ENCODE data around the gene QPCTL. TPM values are rescaled to one million over a fixed set of nuclear protein-coding genes. Genes with fewer than 3 reads are reported as not detected.

QPCTL gene
- total RNA-seq, 6 experiments from 2014 or later, result 17.6 to 31.5 (median 19.9) TPM

DNA sequence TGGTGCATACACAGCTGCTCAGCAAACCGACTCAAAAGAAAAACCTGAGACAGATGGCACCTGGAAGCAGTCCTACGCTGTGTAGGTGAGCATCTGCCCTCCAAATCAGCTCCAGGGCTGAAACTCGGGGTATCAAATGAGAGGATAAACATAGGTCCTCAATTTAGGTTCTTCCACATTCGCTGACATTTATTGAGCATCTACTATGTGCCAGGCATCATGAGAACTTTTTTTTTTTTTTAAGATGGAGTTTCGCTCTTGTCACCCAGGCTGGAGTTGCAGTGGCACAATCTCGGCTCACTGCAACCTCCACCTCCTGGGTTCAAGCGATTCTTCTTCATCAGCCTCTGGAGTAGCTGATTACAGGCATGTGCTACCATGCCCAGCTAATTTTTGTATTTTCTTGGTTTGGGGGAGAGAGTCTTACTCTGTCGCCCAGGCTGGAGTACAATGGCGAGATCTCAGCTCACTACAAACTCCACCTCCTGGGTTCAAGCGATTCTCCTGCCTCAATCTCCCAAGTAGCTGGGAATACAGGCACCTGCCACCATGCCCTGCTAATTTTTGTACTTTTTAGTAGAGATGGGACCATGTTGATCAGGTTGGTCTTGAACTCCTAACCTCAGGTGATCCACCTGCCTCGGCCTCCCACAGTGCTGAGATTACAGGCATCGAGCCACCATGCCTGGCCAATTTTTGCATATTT lies 13.4 kb downstream of the QPCTL start:
- Mint-ChIP-seq H3K27ac (no peak overlapping the region), H3K4me3 (no peak overlapping the region), H3K36me3 (ENCODE audit: low read depth) (peaks cover 25% of the 10 kb centered on the region), H3K9me3 (no peaks in the 10 kb centered on the region), H3K27me3 (ENCODE audit: insufficient read depth) (0 out of 2 replicates have a peak, but pooled peaks cover 1% of the 10 kb centered on the region), H3K4me1 (ENCODE audit: low read depth) (no peaks in the 10 kb centered on the region)
- TF ChIP-seq, protein P1, sequence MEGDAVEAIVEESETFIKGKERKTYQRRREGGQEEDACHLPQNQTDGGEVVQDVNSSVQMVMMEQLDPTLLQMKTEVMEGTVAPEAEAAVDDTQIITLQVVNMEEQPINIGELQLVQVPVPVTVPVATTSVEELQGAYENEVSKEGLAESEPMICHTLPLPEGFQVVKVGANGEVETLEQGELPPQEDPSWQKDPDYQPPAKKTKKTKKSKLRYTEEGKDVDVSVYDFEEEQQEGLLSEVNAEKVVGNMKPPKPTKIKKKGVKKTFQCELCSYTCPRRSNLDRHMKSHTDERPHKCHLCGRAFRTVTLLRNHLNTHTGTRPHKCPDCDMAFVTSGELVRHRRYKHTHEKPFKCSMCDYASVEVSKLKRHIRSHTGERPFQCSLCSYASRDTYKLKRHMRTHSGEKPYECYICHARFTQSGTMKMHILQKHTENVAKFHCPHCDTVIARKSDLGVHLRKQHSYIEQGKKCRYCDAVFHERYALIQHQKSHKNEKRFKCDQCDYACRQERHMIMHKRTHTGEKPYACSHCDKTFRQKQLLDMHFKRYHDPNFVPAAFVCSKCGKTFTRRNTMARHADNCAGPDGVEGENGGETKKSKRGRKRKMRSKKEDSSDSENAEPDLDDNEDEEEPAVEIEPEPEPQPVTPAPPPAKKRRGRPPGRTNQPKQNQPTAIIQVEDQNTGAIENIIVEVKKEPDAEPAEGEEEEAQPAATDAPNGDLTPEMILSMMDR (IDR thresholded peaks at IDR 0.05), result no peak
- no peak for DNase-seq

DNA sequence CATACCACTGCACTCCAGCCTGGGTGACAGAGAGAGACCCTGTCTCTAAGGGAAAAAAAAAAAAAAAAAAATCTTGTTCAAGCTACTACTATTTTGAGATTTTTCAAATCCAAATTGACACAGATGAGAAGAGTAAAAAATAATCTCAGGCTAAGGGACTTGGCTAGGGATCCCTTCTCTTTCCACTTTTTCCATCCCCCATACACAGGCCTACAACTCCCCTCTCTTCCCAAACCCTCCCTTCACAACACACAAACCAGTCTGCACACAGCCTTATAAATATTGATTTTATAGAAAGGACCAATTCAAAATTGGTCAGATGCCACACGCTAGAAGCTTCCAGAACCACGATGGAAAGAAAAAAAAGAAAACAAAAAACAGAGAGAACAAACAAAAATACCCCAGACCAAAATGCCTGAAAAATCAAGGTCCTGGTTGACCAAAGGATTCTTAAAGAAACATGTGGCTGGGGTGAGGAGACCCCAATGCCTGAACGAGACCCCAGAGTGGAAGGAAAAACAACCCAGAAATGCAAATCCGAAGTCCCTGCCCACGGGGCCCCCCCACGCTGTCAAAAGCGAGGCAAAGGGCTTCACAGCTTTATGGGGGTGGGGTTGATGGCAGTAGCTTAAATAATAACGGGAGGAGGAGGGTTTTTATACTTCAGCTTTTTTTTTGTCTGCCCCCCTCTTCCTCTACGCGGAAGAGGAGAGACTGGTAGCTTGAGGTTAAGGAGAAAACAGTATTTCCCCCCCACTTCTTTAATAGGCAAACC lies 18.1 kb downstream of the QPCTL start:
- DNase-seq, result no peak
- Mint-ChIP-seq H3K27me3 (ENCODE audit: insufficient read depth) (no peaks in the 10 kb centered on the region), H3K36me3 (ENCODE audit: low read depth) (peaks cover 14% of the 10 kb centered on the region), H3K9me3 (no peaks in the 10 kb centered on the region), H3K4me1 (ENCODE audit: low read depth) (no peaks in the 10 kb centered on the region; the same call in 1 of the 2 replicates), H3K4me3 (no peak overlapping the region), H3K27ac (no peak overlapping the region)
- TF ChIP-seq, protein P1 (IDR thresholded peaks at IDR 0.05), result no peak

DNA sequence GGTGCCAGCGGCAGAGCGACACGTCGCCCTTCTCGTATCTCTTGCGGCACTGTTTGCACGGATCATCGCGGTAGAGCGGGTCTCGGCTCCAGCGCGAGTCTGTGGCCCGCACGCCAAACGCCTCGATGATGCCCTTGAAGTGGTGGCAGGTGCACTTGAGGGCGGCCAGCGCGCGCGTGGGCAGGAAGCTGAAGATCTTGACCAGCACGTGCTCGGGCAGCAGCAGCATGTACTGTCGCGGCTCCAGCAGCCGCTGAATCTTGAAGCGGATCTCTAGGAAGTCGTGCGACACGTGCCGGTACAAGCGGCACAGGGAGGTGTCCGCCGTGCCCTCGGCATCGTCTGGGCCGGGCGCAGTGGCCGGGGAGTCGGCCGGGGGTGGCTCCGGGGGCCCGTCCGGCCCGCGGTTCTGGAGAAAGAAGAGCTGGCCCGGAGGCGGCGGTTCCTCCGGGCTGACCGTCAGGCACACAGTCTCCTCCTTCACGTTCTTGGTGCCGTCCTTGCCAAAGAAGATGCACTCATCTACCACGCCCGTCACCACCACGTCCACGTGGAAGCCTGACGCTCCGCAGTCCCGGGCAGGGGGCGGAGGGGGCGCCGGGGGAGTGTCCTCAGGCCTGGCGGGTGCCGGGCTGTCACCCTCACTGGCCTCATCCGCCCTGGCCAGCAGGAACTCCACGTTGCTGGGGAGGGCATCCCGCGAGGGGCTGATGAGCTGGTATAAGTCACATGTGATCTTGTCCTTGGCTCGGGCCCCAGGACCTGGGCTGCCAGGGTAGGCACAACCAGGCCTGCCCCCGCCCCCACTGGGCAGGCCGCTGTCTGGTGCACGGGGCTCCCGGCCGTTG lies 19.6 kb downstream of the QPCTL start:
- Mint-ChIP-seq H3K4me1 (ENCODE audit: low read depth) (peaks cover 12% of the 10 kb centered on the region), H3K9me3 (no peaks in the 10 kb centered on the region), H3K27me3 (ENCODE audit: insufficient read depth) (0 out of 2 replicates have a peak, but pooled peaks cover 1% of the 10 kb centered on the region), H3K4me3 (no peak overlapping the region), H3K27ac (no peak overlapping the region), H3K36me3 (ENCODE audit: low read depth) (peaks cover 14% of the 10 kb centered on the region)
- no peak for DNase-seq
- TF ChIP-seq, protein P1 (IDR thresholded peaks at IDR 0.05), result no peak

DNA sequence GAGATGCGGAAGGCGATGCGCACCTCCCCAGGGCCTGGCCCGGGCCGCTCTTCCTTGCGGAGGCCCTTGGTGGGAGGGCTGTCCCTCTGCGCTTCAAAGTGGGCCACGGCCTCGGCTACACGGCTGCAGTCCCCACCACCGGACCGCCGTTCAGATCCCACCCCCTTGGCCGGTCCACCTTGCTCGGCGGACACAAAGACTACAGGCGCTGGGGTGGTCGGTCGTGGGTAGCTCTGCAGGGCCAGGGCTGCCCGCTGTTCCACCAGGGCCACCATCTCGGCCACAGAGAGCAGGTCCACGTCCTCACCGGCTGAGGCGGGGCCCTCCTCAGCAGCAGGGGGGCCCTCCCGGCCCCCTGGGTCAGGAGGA lies 20.2 kb downstream of the QPCTL start:
- Mint-ChIP-seq H3K27me3 (ENCODE audit: insufficient read depth) (0 out of 2 replicates have a peak, but pooled peaks cover 1% of the 10 kb centered on the region), H3K9me3 (no peaks in the 10 kb centered on the region), H3K4me3 (no peak overlapping the region), H3K36me3 (ENCODE audit: low read depth) (peaks cover 14% of the 10 kb centered on the region), H3K27ac (no peak overlapping the region), H3K4me1 (ENCODE audit: low read depth) (peaks cover 17% of the 10 kb centered on the region)
- DNase-seq, result no peak
- TF ChIP-seq, protein P1 (IDR thresholded peaks at IDR 0.05), result no peak

DNA sequence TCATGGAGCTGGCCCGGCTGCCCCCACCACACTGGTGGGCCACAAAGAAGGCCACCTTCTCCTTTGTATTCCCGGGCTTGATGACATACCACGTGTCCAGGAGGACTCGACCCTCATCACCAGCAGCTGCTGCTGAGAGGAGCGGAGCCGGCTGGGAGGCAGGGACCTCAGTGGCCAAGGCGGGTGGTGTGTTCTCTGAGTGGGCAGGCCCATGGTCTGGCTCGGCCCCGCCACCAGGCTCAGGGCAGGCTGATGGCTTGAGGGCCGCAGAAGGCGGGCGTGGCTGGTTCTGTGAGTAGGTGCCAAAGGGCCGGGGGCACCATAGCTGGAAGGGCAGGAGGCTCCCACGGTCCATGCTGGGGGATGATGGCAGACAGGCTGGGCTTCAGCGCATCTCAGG lies 20.7 kb downstream of the QPCTL start:
- Mint-ChIP-seq H3K27ac (no peak overlapping the region), H3K27me3 (ENCODE audit: insufficient read depth) (0 out of 2 replicates have a peak, but pooled peaks cover 1% of the 10 kb centered on the region), H3K4me3 (no peak overlapping the region), H3K4me1 (ENCODE audit: low read depth) (peaks cover 21% of the 10 kb centered on the region), H3K9me3 (no peaks in the 10 kb centered on the region), H3K36me3 (ENCODE audit: low read depth) (peaks cover 14% of the 10 kb centered on the region)
- no peak for DNase-seq
- TF ChIP-seq, protein P1 (IDR thresholded peaks at IDR 0.05), result no peak
